NCI-H128 (cell line): ENCODE data around the gene ASPSCR1.

Source experiments
- DNase-seq: peaks from one replicate; lab custom pipeline; 2025; ENCODE audit not compliant: unreplicated experiment; lab: John Stamatoyannopoulos, UW

The ASPSCR1 gene

DNA sequence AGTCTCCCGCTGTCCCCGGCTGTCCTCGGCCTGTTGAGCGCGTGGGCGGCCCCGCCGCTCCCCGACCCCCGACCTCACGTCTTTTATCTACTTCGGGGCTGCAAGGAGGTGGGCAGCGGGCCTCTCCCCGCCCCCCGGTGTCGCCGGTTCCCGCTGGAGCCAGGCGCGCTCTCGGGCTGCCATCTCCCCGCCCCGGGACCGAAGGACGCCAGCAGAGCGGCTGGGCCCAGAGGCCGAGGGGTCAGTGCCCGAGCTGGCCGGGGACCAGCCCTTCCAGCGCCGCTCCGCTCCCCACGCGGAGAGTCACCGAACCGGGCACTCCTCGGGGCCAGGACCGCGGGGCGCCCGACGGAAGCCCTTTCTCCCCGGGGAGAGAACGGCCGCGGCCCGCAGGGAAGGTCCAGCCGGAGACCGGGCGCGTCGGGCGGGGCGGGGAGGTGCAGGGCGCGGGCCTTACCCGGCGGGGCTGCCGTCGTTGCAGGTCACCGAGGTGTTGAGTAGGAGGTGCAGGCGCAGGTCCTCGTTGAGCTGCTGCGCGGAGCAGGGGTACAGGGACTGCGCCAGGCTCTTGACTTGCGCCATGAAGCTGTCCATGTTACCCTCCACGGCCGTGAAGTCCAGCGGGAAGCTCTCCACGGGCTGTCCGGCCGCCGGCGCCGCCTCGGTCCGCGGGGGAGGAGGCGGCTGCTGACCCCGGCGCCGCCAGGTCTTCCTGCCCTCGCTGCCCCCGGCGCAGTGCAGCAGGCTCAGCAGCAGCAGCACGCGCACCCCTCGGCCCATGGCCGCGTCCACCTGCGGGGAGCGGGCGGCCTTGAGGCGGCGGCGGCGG is 17.1 kb upstream of the ASPSCR1 start:
- DNase-seq: no peak

DNA sequence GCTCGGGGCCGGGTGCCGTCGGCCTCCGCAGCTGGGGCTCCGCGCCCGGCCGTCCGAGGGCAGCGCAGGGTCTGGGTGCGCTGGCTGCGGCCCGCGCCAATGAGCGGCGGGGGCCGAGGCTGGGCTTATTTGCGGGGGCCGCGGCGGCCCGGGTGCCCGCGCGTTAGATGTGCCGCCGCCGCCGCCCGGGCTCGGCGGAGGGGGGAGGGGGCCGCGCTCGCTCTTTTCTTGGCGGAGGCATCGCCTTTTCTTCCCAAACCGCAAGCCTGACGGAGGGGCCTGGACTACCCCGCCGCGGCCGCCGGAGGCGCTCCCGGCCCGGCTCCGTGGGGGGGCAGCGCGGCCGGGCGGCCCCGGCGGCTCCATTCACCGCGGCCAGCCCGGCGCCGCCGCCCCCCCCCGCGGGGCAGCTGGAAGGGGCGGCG is 16.3 kb upstream of the ASPSCR1 start, which contains the start of gene NOTUM:
TSS of gene NOTUM (minus strand) at position 101 of the 425 bp plus-strand sequence. CDS start 278 bp downstream, outside the sequence.
- DNase-seq: no peak

DNA sequence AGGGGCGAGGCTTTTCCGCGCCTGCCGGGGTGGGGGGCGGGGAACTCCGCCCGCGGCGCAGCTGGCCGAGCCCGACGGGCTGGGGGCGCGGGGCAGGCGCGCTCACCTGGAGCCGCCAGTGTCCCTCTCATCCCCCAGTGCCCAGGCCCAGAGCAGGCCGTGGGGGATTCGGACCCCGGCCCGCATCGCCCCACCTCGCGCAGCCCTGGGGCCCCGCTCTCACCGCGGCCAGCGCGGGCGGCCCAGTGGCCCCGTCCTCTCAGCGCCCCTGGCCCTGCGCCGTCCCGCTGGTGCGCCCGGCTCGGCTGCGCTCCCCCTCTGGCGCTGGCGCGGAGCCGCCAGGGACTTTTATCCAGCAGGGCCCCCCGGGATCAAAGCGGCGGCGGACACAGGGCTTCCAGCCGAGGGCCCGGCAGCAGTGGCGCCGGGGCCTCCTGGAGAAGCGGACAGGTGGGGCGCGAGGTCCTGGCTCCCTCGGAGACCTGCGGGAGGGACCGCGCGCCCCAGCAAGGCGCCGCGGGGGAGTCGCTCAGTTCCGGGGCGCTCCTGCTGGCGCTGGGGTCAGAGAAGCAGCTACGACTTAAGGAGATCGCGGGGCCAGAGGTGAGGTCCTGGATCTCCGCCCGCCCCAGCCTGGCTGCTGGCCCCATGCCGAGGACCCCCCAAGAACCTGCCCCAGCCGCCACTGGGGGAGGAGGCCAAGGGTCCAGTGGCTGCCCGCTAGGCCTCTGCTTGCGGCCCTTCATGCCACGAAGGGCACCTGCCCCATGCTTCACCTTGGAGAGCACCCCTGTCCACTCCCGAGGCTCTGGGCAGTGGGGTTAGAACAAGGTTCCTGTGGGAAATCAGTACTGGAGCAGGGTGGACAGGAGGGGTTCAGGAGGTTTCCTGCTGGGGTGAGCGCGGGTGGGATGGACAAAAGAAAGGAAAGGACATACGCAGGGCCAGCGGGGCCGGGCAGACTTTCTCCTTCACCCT is 15.6 kb upstream of the ASPSCR1 start:
- DNase-seq: no peak

DNA sequence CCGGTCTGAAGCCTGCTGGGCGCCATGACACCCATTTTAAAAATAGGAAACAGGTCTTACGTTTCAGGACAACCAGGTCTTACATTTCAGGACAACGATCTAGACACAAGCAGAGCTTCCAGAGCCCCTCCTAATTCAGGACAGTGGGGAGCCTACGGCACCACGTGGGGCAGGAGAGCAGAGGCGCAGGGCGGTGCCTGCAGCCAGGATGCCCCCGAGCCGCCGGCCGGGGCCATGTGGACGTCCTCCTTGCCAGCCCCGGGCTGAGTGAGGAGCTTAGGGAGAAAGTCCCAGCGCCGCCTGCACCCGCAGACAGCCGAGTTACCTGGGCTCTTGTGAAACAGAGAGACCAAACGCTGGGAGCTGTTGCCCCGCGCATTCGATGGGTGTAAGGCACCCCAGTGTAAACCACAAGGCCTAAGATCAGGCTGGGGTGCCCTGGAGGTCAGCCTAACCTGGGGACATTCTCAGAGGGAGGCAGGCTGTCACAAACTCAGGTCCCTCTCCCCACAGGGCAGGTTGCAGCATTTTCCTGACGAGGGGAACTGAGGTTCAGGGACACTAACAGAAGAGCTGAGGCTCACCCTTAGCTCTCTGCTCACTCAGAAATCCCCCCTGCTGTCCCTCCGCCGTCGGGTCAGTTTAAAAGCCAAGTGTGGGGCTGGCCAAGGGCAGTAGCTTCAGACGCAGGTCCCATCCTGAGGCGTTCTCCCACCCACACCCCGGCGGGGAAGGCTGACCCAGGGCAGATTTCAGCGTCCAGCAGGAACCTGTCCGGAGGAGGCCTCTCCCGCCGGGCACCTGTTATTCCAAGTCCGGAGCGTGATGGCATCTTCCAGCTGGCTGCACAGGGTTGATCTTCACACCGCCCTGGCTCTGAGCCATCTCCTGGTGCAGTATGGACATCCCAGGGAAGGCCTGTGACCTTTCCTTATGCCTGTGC is 14.7 kb upstream of the ASPSCR1 start:
- DNase-seq: no peak

DNA sequence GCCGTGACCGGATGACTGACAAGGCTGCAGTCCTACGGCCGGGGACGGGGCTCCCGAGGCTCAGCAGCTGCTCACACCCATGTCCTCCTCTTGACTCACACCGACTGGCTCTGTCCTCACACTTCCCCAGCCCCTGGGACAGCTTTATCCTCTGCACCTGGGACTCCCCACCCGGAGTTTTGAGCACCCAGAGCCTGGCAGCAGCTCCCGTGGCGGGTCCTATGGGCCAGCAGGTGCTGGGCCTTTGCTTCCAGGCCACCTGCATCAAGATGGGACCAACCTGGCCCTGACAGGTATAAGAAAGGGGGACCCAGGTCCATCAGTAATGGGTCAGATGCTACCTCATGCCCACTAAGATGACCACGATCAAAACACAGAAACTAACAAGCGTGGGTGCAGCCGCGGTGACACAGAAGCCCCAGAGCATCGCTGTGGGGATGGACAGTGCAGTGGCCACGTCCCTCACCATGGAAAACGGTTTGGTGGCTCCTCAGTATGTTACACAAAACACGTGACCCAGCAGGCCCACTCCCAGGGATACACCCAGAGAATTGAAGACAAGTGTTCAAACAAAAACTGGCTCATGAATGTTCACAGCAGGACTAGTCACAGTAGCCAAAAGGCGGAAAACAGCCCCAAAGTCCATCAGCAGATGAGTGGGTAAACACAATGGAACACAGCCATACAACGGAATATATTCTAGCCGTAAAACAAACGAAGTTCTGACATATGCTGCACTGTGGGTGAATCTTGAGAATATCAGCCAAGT is 13.2 kb upstream of the ASPSCR1 start:
- DNase-seq: no peak

DNA sequence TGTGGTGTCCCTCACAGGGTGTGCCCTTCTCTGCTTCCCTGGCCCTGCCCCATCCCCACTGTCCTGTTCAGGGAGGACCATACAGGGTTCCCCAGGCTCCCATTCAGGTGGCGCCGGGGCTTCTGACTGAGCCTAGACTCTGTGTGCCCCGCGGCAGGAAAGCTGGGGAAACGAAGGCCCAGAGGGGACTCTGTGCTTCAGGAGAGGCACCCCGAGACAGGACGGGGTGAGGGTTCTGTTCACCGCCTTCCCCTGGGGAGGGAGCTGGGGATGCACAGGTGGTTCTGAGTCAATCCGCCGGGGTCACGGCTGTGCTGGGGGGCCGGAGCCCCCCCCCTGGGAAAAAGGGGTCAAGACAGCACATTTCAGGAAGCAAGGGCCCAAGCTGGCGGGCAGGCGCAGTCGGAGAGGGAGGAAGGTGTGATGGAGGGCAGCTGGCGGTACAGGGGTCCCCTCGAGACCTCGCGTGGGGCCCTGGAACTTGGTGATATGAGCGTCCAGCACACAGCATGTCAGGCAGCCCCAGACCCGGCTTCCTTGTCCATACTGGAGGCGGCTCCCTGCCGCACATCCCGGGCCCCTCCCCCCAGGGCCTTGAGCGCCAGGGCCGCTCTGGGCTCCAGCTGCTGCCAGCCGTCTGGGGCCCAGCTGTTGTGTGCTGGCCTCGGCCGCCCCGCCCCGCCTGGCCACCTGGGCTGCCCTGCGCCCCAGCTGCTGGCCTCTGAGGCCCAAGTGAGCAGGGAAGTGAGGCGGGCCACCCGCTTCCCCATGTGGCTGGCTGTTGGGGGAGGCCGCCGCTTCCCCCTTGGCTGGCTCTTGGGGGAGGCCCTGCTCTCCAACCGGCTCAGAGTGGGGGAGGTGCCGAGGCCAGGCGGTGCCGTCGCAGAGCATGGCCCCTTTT is 10.8 kb upstream of the ASPSCR1 start:
- no peak for DNase-seq

DNA sequence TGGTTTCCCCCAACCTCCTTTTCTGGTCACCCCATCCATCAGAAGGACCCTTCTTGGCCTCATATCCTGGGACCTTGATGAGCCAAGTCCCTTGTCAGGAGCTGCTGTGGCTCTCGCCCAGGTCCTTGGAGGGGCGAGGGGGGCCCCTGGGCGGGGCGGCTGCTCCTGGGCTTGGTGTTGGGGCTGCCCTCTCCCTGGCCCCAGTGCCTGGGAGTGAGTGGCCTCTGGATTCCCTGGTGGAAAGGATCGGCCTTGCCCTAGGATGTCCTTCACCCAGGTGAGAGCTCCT is 10.2 kb upstream of the ASPSCR1 start:
- DNase-seq: no peak

DNA sequence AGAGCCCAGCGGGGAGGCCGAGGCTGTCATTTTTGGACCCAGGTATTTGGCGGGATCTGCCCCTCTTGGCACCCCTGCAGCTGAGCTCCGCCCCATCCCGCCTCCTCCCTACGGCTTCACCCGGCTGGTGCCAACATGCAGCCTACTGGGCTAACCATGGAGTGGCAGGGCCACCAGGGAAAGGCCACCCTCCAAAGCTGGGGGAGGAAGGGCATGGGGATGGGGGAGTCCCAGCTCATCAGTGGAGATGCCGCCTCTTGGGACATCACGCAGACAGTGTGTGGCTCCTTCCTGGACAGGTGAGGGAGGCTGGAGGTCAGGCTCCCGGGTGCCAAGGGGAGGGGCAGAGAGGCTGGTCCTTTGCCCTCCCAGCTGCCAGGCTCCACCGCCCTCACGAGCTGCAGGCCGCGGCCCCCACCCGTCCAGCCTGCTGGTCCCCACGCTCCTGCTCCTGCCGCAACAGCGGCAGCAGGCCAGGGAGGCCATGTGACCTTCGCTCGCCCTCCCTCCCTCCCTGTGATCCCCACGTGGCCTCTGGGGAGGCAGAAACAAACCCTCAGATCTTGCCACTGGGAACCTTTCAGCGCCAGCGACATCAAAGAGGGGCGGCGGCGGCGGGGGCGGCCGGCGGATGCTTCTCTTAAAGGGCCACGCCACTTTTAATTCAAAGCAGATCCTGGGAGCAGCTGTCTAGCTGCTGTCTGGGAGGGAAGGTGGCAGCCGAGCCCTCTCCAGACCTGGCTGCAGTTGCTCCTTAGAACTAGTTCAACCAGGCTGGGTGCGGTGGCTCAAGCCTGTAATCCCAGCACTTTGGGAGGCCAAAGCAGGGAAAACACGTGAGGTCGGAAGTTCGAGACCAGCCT is 9.7 kb upstream of the ASPSCR1 start:
- DNase-seq: no peak

DNA sequence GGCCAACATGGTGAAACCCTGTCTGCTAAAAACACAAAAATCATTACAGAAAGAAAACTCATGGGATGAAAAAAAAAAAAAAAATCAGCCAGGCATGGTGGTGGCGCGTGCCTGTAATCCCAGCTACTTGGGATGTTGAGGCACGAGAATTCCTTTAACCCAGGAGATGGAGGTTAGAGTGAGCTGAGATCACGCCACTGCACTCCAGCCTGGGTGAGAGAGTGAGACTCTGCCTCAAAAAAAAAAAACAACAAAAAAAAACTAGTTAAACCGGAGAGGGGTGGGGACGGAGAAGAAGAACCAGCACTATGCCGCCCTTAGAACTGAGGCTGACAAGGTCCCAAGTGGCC is 9.1 kb upstream of the ASPSCR1 start:
- DNase-seq: no peak

DNA sequence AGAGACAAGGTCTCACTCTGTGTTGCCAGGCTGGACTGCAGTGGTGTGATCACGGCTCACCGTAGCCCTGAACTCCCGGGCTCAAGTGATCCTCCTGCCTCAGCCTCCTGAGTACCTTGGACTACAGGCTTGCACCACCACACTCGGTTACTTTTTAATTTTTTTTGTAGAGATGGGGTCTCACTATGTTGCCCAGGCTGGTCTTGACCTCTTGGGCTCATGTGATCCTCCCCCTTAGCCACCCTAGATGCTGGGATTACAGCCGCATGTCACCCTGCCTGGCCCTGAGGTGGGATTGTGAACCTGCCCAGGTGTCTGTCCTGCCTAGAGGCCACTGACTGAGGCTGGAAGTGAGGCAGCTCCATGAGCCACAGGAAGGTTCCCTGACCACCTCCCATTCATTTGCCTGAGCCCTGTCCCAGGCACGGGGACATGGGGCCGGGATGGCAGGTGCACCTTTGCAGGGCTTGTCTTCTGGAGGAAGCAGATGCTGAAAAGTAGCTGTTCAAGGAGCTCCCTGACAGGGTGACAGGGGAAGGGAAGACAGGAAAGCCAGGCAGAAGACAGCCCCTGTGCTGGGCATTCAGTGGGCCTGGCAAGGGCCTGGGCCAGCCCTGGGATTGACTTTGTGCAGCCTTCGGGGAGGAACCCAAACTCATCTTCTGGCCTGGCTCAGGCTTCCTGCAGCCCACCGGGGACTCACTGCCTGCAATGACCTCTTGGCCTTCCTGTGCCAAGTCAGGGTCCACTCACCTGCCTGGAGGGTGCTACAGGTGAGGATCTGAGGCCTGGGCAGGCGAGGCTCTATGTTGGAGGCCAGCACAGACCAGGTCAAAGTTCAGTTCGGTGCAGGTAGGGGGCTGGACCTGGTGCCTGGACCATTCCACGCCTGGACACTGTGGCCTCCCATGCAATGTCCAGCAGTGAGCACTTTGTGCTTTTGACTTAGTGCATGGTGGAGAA is 8.3 kb upstream of the ASPSCR1 start:
- no peak for DNase-seq

DNA sequence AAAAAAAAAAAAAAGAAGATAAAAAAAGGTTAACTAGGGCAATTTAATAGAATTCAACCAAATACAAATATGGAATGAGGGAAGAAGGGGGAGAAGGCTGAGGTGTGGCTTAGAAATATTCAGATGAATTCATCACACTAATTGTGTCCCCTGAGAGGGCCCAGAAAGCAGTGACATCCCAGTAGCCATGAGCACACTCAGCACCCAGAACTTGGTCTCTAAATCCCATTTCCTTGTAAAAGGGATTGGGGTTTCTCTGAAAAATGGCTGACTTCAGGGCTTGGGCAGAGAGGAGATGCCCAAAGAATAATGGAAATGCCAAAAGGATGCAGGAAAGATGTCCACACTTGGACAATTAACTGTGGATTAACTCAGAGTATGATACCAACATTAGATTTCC is 4.0 kb upstream of the ASPSCR1 start:
- no peak for DNase-seq

DNA sequence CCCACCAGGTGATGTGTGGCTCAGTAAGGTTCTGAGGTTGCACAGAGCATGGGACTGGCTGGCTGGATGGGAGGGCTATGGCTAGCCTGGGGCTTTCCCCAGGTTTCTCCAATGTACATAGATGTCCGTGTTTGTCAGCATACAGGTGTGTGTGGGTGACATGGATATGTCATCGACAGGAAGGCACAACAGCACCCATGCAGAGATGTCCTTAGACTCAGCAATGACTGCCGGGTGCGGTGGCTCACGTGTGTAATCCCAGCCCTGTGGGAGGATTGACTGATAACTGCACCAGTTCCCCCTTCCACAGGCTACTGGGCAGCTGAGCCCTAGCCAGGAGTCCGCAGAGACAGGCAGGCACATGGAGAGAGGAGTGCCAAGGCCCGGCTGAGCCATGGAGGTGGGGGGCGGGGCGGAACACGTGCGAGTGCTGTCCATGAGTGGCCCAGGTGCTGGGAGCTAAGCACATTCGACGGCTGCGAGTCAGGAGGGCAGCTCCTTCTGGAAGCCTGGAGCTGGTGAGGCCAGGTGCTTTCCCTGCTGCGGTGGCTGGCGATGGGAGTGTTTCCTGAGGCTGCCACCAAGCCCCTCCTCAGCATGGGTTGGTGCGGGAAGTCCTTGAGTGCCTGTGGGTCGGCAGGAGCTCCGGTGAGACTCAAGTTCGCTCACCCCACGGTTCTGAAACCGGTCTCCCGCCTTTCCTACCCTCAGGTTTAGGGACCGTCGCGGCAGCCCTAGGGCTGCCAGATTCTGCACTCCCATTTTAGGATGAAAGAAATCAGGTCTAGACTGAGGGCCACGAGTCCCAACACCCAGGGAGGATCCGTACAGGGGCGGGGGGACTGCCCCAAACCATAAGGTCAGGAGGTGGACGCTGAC is 858 bp upstream of the ASPSCR1 start:
- DNase-seq: no peak

DNA sequence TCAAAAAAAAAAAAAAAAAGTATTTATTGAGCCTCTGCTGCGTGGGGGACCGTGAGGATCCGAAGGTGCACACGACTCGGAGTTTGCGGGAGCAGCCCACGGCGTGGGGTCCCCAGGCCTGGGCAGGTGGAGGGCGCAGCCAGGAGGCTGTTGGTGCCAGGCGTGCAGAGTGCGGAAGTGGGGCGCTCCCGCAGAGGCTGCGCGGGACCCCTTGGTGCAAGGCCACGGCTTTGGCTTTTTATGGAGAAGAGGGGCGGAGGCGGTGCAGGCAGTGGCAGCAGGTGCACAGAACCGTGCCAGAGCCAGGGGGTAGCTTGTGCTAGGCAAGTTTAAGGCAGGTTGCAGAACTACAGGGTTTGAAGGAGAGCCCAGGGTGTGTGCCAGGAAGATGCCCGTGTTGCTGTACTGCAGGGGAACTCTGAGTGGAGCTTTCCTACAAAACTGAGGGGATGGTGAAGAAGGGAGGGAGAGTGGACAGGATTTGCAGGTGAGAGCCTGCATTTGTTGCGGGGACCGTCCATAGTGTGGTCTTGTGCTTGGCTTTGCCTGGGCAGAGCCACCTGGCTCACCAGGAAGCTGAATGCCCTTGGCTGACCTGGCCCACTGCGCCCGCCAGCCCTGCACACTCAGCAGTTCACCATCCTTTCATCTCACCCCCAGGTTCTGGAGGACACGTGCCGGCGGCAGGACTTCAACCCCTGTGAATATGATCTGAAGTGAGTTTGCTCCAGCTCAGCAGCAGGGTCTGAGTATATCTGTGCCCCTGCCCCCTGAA is 1.3 kb downstream of the ASPSCR1 start:
- no peak for DNase-seq

DNA sequence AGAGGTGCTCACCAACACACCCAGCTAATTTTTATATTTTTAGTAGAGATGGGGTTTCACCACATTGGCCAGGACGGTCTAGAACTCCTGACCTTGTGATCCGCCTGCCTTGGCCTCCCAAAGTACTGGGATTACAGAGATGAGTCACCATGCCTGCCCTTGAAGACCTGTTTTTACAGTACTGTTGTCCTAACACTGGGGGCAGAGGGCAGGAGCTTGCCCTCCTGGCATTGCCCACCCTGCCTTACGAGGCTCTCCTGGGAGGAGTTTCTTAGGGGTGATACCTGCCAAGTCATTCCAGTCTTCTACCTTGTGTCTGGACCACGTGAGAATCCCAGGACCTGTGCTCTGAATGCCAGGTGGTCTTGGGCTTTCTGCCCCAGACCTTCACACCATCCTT is 2.7 kb downstream of the ASPSCR1 start:
- no peak for DNase-seq

DNA sequence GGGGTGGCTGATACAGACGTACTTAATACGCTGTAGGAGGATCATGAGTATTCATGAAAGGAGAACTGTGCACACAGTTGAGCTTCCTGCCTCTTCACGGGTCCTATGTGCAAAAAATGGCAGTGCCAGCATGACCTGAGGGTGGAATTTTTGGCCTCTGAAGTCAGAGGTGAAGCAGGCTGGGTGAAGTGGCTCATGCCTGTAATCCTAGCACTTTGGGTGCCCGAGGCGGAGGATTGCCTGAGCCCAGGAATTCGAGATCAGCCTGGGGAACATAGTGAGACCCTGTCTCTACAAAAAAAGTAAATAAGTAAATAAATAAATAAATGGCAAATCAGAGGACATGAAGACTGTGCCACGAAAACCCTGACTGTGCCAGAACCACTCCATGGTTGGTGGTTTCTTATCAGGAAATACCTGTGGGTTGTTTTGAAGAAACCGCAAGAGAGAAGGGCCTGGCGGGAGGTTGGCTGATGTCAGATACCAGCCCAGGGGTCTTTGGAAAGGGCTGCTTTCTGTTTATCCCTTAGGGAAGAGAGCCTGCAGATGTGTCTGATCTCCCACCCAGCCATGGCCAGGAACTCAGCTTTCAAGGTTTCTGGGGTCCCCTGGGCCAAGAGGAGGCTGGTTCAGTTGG is 3.4 kb downstream of the ASPSCR1 start:
- no peak for DNase-seq
